RPMI7951 (cell line): ENCODE results near the gene SP100. TPM values are rescaled to one million over a fixed set of nuclear protein-coding genes. Genes with fewer than 3 reads are reported as not detected.
"Not testable (repeated sequence)": the region's sequence is repeated elsewhere in the genome, so short reads cannot be mapped to it uniquely, and the experiment has no call there.

Experiments used
- DNase-seq: peaks from one replicate; pipeline ENCODE4 v3.0.0-alpha.2; 2012; ENCODE audit warnings: low read depth
- total RNA-seq: library from RNA; depleted of rRNA; stranded (reverse); fragments of >200 nt; shearing (Covaris generic); gene quantifications from 2 replicates; pipeline ENCODE4 v1.2.3, GENCODE V29; 2014; rRNA removed

The SP100 gene
- 127 and 129 TPM in 2 replicates for total RNA-seq

GRCh38 chr2:230416061-230416721 lies at the start of gene SP100:
SP100 (plus strand) TSS chr2:230416201; CDS start chr2:230416297, 96 bp downstream.
- DNase-seq = peak; percentile 89

DNA sequence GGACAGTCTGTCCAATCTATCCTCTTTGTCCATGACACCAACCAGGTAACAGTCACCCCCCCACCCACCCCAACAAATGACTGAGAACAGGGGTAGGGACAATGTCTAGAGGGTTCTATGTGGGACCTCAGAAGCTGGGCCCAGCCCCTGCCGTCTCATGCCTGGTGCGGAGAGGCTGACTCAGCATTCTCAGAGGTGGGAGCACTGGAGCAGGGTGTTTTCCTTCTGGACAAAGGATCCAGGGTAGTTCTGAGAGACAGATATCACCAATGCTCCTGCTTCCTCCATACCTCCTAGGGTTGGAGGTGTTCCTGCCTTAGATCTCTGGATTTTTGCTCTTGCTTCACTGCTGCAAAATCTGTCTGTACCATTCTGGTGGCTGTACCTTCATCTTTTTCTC lies 33.9 kb upstream of the SP100 start:
- DNase-seq = no peak

GRCh38 chr2:230383453-230383852 lies 32.5 kb upstream of the SP100 start:
- DNase-seq = no peak

DNA sequence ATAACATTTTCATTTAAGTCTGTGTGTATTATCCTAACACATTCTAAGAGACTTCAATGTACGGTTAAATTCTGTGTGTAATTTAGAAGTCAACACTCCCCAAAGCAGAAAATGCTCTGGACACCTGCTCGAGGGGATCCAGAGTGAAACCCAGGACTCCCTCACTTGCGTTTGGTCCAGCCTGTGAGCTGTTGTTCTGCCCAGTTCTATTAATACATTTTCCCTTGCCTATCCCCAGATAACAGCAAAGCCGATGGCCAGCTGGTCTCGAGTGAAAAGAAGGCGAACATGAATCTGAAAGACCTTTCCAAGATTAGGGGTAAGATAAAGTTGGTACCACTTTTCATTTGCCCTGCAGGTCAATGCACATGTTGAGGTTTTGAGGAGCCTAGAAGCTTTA lies 31.0 kb upstream of the SP100 start:
- no peak for DNase-seq

- no peak for DNase-seq
Observed at GRCh38 chr2:230394301-230394700, 21.7 kb upstream of the SP100 start.

DNA sequence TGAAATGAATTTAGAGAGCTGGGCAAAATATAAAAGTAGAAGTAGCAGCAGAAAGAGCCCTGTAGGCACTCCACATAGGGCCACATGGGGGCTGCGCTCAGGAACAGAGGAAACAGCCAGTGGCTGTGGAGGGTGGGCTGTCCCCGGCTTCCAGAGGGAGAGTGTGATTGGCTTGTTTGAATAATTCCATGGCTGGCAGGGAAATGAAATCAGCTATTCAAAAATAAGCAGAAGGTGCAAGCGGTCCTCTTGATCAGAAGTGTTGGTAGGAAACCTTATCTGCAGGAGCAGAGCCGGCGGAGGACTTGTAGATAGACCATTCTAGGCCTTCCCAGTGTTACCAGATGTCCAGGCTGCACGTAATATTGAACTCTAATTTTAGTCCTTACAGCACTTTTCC lies 17.3 kb upstream of the SP100 start:
- not testable (repeated sequence) for DNase-seq

DNA sequence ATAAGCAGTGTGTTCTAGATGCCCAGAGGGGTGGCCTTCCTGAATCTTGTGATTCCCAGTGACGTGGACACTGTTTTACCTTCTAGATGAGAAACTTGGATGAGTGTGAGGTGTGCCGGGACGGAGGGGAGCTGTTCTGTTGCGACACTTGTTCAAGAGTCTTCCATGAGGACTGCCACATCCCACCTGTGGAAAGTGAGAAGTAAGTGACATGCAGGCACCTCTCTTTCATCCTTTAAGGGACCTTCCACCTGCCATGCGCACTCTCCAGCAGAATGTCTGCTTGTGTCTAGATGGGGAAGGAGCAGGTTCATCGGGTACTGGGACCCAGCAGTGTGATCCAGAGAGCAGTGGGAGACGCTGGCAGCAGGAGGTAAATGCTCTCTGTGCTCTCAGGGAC lies 16.0 kb upstream of the SP100 start:
- DNase-seq = no peak

DNA sequence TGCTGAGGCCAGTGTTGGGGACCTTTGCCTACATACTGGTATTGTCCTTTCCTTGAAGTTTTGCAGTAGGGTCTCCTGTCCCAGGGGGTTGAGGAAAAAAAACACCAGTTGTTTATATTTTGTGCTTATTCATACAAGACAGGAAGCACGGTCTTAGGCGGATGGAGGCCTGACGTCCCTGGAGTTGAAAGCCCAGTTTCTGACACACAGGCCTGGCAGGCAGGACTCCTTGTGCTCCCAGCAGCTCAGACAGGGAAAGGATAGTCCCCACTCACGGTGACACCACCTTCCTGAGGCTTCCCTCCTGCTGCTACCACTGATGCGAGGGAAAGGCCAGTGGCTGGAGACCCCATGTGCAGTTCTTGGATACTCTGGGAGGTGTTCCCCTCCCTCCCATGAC lies 15.5 kb upstream of the SP100 start:
- DNase-seq = no peak

GRCh38 chr2:230401026-230401425 lies 15.0 kb upstream of the SP100 start:
- DNase-seq = not testable (repeated sequence)

GRCh38 chr2:230403746-230404145 lies 12.3 kb upstream of the SP100 start:
- no peak for DNase-seq

- no peak for DNase-seq
Observed at GRCh38 chr2:230405824-230406223, 10.2 kb upstream of the SP100 start.

- DNase-seq = peak; percentile 85
Observed at GRCh38 chr2:230408244-230408842, 7.7 kb upstream of the SP100 start.

- DNase-seq = not testable (repeated sequence)
Observed at GRCh38 chr2:230409316-230409715, 6.7 kb upstream of the SP100 start.

DNA sequence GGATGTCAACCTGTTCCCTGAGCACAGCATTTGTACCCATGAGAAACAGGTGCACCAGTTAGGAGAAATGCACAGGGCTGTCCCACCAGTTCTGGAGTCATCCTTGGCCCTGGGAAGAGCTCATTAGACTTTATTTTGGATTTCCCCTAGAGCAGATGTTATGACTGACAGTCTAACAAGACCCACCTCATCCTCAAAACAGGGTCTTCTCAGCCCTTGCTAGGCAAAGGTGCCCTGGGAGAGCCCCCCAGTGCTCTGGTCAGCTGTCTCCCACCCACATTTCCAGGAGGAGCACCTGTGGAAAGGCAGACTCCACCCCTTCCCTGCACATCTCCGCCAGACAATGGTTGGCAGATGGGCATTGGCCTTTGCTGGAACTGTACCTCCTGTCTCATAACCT lies 5.7 kb upstream of the SP100 start:
- no peak for DNase-seq

DNA sequence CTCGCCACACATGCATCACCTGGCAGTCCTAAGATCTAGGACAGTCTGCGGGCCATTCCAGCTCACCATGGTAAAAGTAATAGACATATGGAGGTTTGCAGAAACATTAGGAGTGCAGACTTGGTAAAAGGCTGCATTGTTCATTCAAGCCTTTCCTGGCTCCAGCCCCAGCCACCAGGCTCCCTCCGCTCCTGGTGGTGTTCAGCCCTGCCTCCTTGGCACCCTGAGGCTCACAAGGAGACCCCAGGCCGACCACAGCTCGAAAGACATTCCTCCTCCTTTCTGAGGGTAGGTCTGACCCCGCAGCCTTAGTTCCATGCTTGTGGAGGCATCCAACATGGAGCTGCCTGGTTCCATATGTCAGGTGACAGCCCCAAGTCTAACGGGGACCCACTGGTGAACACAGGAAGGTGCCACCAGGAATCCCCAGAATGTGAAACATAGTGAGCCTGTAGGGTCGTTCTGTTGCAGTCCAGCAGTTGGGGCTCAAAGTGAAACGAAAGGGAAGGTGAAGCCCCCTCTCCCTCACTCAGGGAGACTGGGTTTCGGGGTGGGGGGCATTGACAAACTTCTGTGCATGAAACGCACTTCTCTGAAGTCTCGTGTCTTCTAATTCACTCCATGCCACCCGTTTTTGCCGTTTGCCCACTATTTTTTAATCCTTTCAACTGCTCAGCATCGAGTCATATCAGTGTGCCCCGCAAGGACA lies 5.0 kb upstream of the SP100 start:
- no peak for DNase-seq

DNA sequence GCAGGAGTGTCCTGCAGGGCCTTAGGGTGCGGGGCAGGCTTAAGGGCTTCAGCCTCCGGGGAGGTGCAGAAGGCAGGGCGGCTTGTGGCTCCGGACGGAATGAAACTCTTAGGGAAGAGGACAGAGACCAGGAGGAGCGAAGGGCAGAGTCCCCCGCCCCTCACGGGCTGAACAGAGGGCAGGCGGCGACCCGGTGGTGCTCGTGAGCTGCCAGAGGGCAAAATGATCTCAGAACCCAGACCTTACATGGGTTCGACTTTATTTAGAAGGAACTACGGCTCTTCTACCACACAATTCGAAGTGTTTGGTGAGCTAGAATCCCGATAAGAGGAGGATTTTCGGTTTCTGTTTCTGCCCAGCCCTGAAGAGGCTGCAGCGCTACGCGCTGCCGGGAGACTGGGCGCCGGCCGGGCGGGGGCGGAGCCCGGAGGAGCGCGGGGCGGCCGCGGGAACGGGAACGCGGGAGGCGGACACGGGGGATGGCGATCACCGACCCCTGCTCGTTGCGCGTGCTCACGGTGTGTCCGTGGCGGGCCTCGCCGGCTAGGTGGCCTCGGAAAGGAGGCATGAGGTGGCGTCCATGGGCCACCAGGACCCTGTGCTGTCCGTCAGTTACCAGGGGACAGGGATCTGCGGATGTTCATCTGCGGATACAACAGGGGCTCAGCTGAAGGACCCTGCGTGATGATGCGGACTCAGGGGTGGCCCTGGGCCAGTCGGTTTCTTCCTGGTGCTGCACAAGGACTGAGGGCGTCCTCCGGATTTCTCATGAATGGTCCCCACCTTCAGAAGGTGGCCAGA lies 4.2 kb upstream of the SP100 start:
- peak; percentile 77 for DNase-seq

DNA sequence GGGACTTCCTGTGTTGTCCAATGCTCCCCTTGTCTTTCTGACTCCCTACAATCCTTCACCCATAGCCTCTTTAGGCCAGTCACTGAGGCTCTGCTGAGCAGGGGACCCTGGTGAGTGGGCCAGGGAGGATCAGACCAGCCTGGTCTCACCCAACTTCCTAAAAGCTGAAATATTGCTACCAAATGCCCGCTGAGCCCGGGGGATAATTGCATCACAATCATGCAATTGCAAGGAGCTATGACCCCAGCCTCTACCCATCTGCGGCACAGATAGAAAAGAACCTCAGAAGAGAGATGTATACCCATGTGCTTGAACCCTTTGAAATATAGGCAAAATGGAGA lies 3.7 kb upstream of the SP100 start:
- DNase-seq = no peak

DNA sequence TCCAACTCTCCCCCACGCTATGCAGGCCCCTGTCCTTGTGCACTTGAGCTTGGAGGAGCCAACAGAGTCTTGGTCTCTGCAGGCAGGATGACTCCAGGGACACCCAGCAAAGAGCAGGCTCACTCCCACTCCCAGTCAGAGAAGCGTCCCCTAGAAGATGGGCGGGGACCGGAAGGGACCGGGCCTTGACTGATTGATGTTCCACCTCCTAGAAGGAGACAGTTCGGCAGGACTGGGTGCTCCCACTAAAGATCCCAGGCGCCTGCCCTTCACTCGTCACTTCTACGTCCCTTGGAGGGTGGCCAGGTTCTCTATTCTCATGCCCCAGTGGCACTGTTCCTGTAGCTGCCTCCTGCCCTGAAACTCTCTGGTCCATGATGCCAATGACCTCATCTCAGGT lies 3.2 kb upstream of the SP100 start:
- no peak for DNase-seq

- DNase-seq = no peak
Observed at GRCh38 chr2:230413479-230413878, 2.5 kb upstream of the SP100 start.

DNA sequence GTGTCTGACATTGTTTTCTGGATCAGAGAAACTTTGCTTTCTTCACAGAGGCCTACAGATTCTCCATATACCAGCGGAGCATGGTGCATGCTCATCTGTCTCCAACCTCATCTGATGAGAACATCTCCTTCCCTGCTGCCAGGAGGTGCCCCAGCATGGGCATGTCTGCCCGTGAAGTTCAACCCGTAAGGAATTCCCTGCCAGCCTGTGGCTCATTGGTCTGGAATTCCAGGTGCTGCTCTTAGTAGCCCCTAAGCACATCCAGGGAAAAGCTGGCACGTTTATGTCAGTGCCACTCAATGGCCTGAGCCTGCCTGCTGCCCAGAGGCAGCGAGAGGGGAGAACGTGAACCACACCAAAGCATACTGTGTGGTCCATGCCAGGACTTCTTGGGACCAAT lies 1.7 kb upstream of the SP100 start:
- no peak for DNase-seq

DNA sequence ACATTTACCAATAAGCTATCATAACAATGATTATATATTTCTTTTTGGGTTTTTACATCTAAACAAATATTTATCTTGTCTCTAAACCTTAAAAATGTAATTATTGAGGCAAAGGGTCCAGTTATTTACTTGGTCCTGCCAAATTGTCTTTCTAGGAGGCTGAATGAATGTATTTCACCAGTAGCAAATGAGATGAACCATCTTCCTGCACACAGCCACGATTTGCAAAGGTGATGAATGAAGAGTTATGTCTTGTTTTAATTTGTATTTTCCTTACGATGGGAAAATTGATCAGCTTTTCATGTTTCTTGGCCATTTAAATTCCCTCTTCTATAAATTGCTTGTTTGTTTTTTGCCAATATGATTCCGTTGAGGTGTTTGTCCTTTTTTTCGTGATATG lies 1.4 kb downstream of the SP100 start:
- DNase-seq = no peak

DNA sequence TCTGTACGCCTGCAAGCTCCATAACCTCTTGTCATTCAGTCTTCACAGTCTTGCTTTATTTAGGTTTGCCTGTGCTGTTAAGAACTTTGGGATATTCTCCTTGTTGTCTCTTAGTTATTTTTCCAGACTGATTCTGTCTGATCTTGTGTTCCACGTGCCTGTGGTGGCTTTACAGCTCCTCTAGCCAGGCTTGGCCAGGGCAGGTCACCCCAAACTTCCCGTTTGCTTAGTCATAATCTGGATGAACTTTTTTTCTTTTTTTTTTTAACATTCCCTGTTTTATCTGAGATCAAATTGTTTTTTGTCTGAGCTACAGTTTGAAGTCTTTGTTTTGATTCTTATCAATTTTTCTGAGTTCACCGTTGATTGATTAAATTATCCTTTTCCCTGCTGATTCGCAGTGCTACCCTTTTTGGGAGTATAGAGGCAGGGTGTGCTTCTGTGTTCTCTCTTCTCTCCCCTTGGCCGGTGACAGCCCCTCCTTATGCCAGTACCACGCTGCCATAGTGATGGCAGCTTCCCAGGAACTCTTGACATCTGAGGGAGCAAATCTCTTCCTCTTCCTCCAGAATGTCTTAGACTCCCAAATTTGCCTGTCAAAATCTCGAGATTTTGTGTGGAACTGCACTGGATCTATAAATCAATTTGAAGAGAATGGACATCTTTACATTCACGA lies 2.5 kb downstream of the SP100 start:
- peak; percentile 84 for DNase-seq
